RWPE2 (cell line): ENCODE measurements around the gene PRICKLE3.

Experiments used
- ATAC-seq: fragments of 200-7000 bp; cut with Tn5 transposase; 3 replicates; pipeline ENCODE4 v1.9.1; 2021; ENCODE audit warnings: low read depth
- DNase-seq: peaks from one replicate; pipeline ENCODE4 v3.0.0-alpha.2; 2020; ENCODE audit warnings: low spot score
- H3K27ac ChIP-seq: fragments of 450-650 bp; 2 replicates; pipeline ENCODE4 v1.5.1; 2017; ENCODE audit warnings: mild to moderate bottlenecking; ENCODE audit not compliant: poor library complexity, severe bottlenecking
- H3K27me3 ChIP-seq: fragments of 250-450 bp; sonication (Bioruptor Pico); 2 replicates; pipeline ENCODE4 v1.5.1; 2021; ENCODE audit warnings: mild to moderate bottlenecking, moderate library complexity; ENCODE audit not compliant: insufficient read depth, poor library complexity, severe bottlenecking
- H3K36me3 ChIP-seq: fragments of 250-450 bp; sonication (Bioruptor Pico); 2 replicates; pipeline ENCODE4 v1.5.1; 2020; ENCODE audit warnings: low read depth, mild to moderate bottlenecking, moderate library complexity
- H3K4me1 ChIP-seq: fragments of 250-450 bp; sonication (Bioruptor Pico); 2 replicates; pipeline ENCODE4 v1.5.1; 2021; ENCODE audit warnings: mild to moderate bottlenecking, moderate library complexity; ENCODE audit not compliant: insufficient read depth, poor library complexity, severe bottlenecking
- H3K4me3 ChIP-seq: fragments of 250-450 bp; sonication (Bioruptor Pico); 2 replicates; pipeline ENCODE4 v1.5.1; 2021; ENCODE audit warnings: mild to moderate bottlenecking, moderate library complexity; ENCODE audit not compliant: severe bottlenecking
- H3K9me3 ChIP-seq: fragments of 250-450 bp; sonication (Bioruptor Pico); 2 replicates; pipeline ENCODE4 v1.5.1; 2021; ENCODE audit warnings: mild to moderate bottlenecking, moderate library complexity; ENCODE audit not compliant: severe bottlenecking
- TF ChIP-seq, protein P1 (sequence below): fragments of 450-650 bp; IDR thresholded peaks from one replicate; pipeline ENCODE4 v1.5.1; 2017; ENCODE audit warnings: mild to moderate bottlenecking, moderate library complexity; ENCODE audit not compliant: poor library complexity, severe bottlenecking

Gene PRICKLE3

GRCh38 chrX:49212861-49213260 is 26.7 kb upstream of the PRICKLE3 start:
- Histone ChIP-seq H3K27me3 (no peaks in the 10 kb centered on the region), H3K27ac (no peak overlapping the region), H3K4me1 (no peaks in the 10 kb centered on the region), H3K4me3 (no peak overlapping the region), H3K36me3 (no peaks in the 10 kb centered on the region), H3K9me3 (no peaks in the 10 kb centered on the region)
- ATAC-seq (no peak), DNase-seq (no peak)
- TF ChIP-seq, protein P1, sequence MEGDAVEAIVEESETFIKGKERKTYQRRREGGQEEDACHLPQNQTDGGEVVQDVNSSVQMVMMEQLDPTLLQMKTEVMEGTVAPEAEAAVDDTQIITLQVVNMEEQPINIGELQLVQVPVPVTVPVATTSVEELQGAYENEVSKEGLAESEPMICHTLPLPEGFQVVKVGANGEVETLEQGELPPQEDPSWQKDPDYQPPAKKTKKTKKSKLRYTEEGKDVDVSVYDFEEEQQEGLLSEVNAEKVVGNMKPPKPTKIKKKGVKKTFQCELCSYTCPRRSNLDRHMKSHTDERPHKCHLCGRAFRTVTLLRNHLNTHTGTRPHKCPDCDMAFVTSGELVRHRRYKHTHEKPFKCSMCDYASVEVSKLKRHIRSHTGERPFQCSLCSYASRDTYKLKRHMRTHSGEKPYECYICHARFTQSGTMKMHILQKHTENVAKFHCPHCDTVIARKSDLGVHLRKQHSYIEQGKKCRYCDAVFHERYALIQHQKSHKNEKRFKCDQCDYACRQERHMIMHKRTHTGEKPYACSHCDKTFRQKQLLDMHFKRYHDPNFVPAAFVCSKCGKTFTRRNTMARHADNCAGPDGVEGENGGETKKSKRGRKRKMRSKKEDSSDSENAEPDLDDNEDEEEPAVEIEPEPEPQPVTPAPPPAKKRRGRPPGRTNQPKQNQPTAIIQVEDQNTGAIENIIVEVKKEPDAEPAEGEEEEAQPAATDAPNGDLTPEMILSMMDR: no peak

DNA sequence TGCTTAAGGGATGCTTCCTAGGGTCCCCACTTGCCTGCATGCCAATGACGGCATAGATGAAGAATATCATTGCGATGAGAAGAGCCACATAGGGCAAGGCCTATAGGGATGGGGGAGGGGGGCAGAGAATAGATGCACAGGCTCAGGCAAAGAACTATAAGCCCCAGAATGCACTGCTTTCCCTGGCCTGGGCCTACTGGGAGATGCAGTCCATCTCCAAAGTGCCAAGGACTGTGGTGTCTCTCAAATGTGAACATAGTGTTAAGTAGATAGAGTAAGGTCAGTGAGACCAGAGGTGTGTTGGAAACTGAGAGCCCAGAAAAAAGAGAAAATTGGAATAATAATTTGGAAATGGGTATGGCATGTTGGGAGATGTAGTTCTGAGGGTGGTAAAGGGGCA is 26.0 kb upstream of the PRICKLE3 start:
- Histone ChIP-seq H3K36me3 (no peaks in the 10 kb centered on the region), H3K9me3 (no peaks in the 10 kb centered on the region), H3K4me3 (no peak overlapping the region), H3K4me1 (no peaks in the 10 kb centered on the region), H3K27ac (no peak overlapping the region), H3K27me3 (no peaks in the 10 kb centered on the region)
- ATAC-seq (no peak), DNase-seq (no peak)
- TF ChIP-seq, protein P1: no peak

DNA sequence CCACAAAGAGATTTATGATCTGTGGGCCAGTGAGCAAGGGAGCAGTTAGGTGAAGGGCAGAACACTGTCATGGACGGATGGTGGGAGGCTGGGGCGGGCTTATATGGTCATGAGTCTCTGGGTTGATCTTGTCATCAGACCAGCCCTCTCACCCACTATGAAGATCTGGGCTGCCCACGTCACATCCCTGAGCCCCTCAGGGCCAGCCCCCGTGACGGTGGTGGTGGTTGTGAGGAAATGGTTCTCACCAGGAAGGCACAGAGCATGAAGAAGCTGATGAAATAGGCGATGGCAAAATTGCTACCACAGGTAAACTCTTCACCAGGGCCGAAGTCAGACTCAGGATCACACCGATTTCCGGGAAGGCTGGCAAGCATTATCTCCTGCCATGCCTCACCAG is 24.9 kb upstream of the PRICKLE3 start:
- Histone ChIP-seq H3K9me3 (no peaks in the 10 kb centered on the region), H3K36me3 (no peaks in the 10 kb centered on the region), H3K27ac (no peak overlapping the region), H3K4me3 (no peak overlapping the region), H3K27me3 (no peaks in the 10 kb centered on the region), H3K4me1 (no peaks in the 10 kb centered on the region)
- TF ChIP-seq, protein P1: no peak
- DNase-seq: no peak
- no peak for ATAC-seq

- ATAC-seq (no peak), DNase-seq (no peak)
- Histone ChIP-seq H3K36me3 (no peaks in the 10 kb centered on the region), H3K27ac (no peak overlapping the region), H3K27me3 (no peaks in the 10 kb centered on the region), H3K4me3 (no peak overlapping the region), H3K4me1 (no peaks in the 10 kb centered on the region), H3K9me3 (no peaks in the 10 kb centered on the region)
- TF ChIP-seq, protein P1: no peak
Observed at GRCh38 chrX:49210406-49210805, 24.2 kb upstream of the PRICKLE3 start.

GRCh38 chrX:49209434-49210251 is 23.5 kb upstream of the PRICKLE3 start:
- Histone ChIP-seq H3K36me3 (no peaks in the 10 kb centered on the region), H3K27ac (no peak overlapping the region), H3K9me3 (no peaks in the 10 kb centered on the region), H3K27me3 (no peaks in the 10 kb centered on the region), H3K4me3 (no peak overlapping the region), H3K4me1 (no peaks in the 10 kb centered on the region)
- ATAC-seq (no peak), DNase-seq (no peak)
- TF ChIP-seq, protein P1: no peak
